Neural progenitor cell (in vitro differentiated cells): Measurements from ENCODE around the gene FBXO34. TPM values are rescaled to one million over a fixed set of nuclear protein-coding genes. Genes with fewer than 3 reads are reported as not detected.

Experiments used
- DNase-seq: peaks from one replicate; pipeline ENCODE4 v3.0.0-alpha.2; 2016; ENCODE audit warnings: low spot score
- H2AFZ ChIP-seq: fragments of 200-600 bp; sonication (generic); replicated peaks from 2 replicates; pipeline ENCODE4 v1.6.1; 2016; ENCODE audit warnings: antibody characterized with exemption
- H3F3A ChIP-seq: fragments of 200-600 bp; sonication (generic); 2 replicates; pipeline ENCODE4 v1.6.1; 2016; ENCODE audit warnings: antibody characterized with exemption, low read depth
- H3K27ac ChIP-seq: fragments of 200-600 bp; sonication (generic); 2 replicates; pipeline ENCODE4 v1.5.1; 2016; ENCODE audit warnings: mild to moderate bottlenecking
- H3K27me3 ChIP-seq: fragments of 200-600 bp; sonication (generic); 2 replicates; pipeline ENCODE4 v1.6.1; 2016; ENCODE audit warnings: mild to moderate bottlenecking, moderate library complexity
- H3K36me3 ChIP-seq: fragments of 200-600 bp; sonication (generic); 2 replicates; pipeline ENCODE4 v1.5.1; 2016
- H3K4me1 ChIP-seq: fragments of 200-600 bp; sonication (generic); 2 replicates; pipeline ENCODE4 v1.6.1; 2016; ENCODE audit warnings: mixed run types
- H3K4me2 ChIP-seq: fragments of 200-600 bp; sonication (generic); 2 replicates; pipeline ENCODE4 v1.6.1; 2016
- H3K4me3 ChIP-seq: fragments of 200-600 bp; sonication (generic); 2 replicates; pipeline ENCODE4 v1.5.1; 2016
- H3K79me2 ChIP-seq: fragments of 200-600 bp; sonication (generic); 2 replicates; pipeline ENCODE4 v1.6.1; 2016; ENCODE audit warnings: low read depth
- H3K9ac ChIP-seq: fragments of 200-600 bp; sonication (generic); 2 replicates; pipeline ENCODE4 v1.6.1; 2016
- H3K9me3 ChIP-seq: fragments of 200-600 bp; sonication (generic); 2 replicates; pipeline ENCODE4 v1.5.1; 2016; ENCODE audit warnings: low read depth
- H4K20me1 ChIP-seq: fragments of 200-600 bp; sonication (generic); 2 replicates; pipeline ENCODE4 v1.6.1; 2016; ENCODE audit warnings: low read depth
- H3K27ac Mint-ChIP-seq: 3 replicates; pipeline ENCODE4 v1.8.0; 2021; ENCODE audit warnings: mixed read lengths
- H3K27me3 Mint-ChIP-seq: 2 replicates; pipeline ENCODE4 v1.8.0; 2022; ENCODE audit warnings: low read depth, mild to moderate bottlenecking, inconsistent platforms, moderate library complexity, mixed read lengths; ENCODE audit not compliant: insufficient read depth
- H3K36me3 Mint-ChIP-seq: 3 replicates; pipeline ENCODE4 v1.8.0; 2021; ENCODE audit warnings: mixed read lengths
- H3K4me1 Mint-ChIP-seq: 3 replicates; pipeline ENCODE4 v1.8.0; 2021; ENCODE audit warnings: mixed read lengths
- H3K4me3 Mint-ChIP-seq: 3 replicates; pipeline ENCODE4 v1.8.0; 2021; ENCODE audit warnings: mild to moderate bottlenecking, moderate library complexity, mixed read lengths
- H3K9me3 Mint-ChIP-seq: 3 replicates; pipeline ENCODE4 v1.8.0; 2020; ENCODE audit warnings: mixed read lengths
- EZH2 ChIP-seq: fragments of 200-600 bp; sonication (generic); IDR thresholded peaks from 2 replicates; pipeline ENCODE4 v1.6.1; 2017; ENCODE audit warnings: antibody characterized with exemption, mild to moderate bottlenecking, moderate library complexity
- EZH2phosphoT487 ChIP-seq: fragments of 200-600 bp; sonication (generic); IDR thresholded peaks from 2 replicates; pipeline ENCODE4 v1.6.1; 2017; ENCODE audit warnings: antibody characterized with exemption
- total RNA-seq: library from RNA; depleted of rRNA; stranded (reverse); fragments of >200 nt; gene quantifications from 2 replicates; pipeline ENCODE4 v1.2.3, GENCODE V29; 2015; ENCODE audit warnings: low replicate concordance
- TF ChIP-seq, protein P1 (sequence below): fragments of 200-600 bp; sonication (generic); IDR thresholded peaks from 2 replicates; pipeline ENCODE4 v1.5.1; 2017; ENCODE audit warnings: antibody characterized with exemption, mild to moderate bottlenecking

The FBXO34 gene
- total RNA-seq, 1 donor from 2014 or later = 23.2 TPM

DNA sequence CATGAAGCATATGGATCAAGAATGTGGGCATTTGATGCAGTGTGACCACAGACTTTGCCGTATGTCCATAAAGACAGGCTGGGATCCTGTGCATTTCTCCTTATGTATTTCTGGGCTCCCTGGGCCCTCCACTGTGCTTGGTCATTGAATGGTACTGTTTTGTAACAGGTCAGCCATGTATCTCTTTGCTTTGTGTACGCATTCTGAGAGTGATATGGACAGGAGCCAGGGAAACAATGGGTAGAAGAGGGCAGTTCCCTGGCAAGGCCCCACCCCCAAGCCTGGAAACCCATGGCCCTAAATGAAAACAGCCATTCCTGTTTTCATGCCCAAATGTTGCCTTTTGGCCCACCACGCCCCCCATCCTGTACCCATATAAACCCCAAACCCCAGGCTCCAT, 15.2 kb upstream of the FBXO34 start:
- H3K4me1 ChIP-seq = no peaks in the 10 kb centered on the region
- Mint-ChIP-seq H3K4me1 (no peaks in the 10 kb centered on the region), H3K4me3 (no peak overlapping the region), H3K27ac (no peak overlapping the region), H3K36me3 (no peaks in the 10 kb centered on the region), H3K27me3 (no peaks in the 10 kb centered on the region), H3K9me3 (no peaks in the 10 kb centered on the region)
- H3K79me2 ChIP-seq = no peaks in the 10 kb centered on the region
- no peaks in the 10 kb centered on the region for H3K9me3 ChIP-seq
- no peak overlapping the region for H2AFZ ChIP-seq
- no peaks in the 10 kb centered on the region for H3F3A ChIP-seq
- no peak overlapping the region for H3K9ac ChIP-seq
- DNase-seq = no peak
- H3K4me3 ChIP-seq = no peak overlapping the region
- H3K4me2 ChIP-seq = no peak overlapping the region
- no peaks in the 10 kb centered on the region for H3K36me3 ChIP-seq
- no peak overlapping the region for H3K27ac ChIP-seq
- no peaks in the 10 kb centered on the region for H4K20me1 ChIP-seq
- no peak for TF ChIP-seq EZH2
- TF ChIP-seq, protein P1, sequence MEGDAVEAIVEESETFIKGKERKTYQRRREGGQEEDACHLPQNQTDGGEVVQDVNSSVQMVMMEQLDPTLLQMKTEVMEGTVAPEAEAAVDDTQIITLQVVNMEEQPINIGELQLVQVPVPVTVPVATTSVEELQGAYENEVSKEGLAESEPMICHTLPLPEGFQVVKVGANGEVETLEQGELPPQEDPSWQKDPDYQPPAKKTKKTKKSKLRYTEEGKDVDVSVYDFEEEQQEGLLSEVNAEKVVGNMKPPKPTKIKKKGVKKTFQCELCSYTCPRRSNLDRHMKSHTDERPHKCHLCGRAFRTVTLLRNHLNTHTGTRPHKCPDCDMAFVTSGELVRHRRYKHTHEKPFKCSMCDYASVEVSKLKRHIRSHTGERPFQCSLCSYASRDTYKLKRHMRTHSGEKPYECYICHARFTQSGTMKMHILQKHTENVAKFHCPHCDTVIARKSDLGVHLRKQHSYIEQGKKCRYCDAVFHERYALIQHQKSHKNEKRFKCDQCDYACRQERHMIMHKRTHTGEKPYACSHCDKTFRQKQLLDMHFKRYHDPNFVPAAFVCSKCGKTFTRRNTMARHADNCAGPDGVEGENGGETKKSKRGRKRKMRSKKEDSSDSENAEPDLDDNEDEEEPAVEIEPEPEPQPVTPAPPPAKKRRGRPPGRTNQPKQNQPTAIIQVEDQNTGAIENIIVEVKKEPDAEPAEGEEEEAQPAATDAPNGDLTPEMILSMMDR = no peak
- no peak for TF ChIP-seq EZH2phosphoT487
- no peaks in the 10 kb centered on the region for H3K27me3 ChIP-seq

DNA sequence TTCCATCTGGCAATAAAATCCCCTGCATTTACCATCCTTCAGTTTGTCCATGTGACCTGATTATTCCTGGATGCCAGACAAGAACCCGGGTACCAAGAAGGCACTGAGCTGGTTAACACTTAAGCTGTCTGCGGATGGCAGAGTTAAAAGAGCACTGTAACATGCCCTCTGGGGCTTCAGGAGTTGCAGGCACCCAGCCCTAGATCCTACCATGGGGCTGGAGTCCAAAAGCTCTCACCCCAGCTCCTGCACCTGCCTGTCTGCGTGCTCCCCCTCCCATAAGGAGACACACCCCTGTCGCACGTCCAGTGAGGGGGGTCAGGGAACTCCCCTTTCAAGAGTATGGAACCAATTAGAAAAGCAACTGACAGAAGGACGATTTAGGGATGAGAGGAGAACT, 14.6 kb upstream of the FBXO34 start:
- no peak overlapping the region for H2AFZ ChIP-seq
- no peak overlapping the region for H3K4me2 ChIP-seq
- TF ChIP-seq EZH2 (no peak), EZH2phosphoT487 (no peak)
- TF ChIP-seq, protein P1 = no peak
- Mint-ChIP-seq H3K9me3 (no peaks in the 10 kb centered on the region), H3K4me3 (no peak overlapping the region), H3K27ac (no peak overlapping the region), H3K4me1 (no peaks in the 10 kb centered on the region), H3K27me3 (no peaks in the 10 kb centered on the region), H3K36me3 (no peaks in the 10 kb centered on the region)
- DNase-seq = no peak
- H3K4me1 ChIP-seq = no peaks in the 10 kb centered on the region
- H3K9ac ChIP-seq = no peak overlapping the region
- no peaks in the 10 kb centered on the region for H4K20me1 ChIP-seq
- H3K27me3 ChIP-seq = no peaks in the 10 kb centered on the region
- H3F3A ChIP-seq = no peaks in the 10 kb centered on the region
- H3K79me2 ChIP-seq = no peaks in the 10 kb centered on the region
- no peak overlapping the region for H3K27ac ChIP-seq
- no peaks in the 10 kb centered on the region for H3K9me3 ChIP-seq
- no peaks in the 10 kb centered on the region for H3K36me3 ChIP-seq
- no peak overlapping the region for H3K4me3 ChIP-seq

DNA sequence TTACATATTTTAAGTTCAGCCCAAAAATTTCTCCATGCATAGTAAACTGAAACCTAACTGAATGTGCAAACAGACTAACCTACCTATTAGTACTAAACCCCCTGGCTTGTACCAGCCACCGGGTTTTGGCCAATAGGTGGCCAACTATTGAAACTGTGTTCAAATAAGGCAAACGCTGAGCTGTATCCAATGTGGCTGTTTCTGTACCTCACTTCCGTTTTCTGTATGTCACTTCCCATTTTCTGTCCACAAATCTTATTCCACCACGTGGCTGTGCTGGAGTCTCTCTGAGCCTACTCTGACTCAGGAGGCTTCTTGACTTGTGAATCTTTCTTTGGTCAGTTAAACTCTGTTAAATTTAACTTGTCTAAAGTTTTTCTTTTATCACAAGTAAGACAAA, 6.0 kb upstream of the FBXO34 start:
- Mint-ChIP-seq H3K27me3 (peaks cover 2% of the 10 kb centered on the region), H3K27ac (no peak overlapping the region), H3K36me3 (no peaks in the 10 kb centered on the region), H3K4me3 (no peak overlapping the region), H3K9me3 (no peaks in the 10 kb centered on the region), H3K4me1 (no peaks in the 10 kb centered on the region)
- Histone ChIP-seq H4K20me1 (no peaks in the 10 kb centered on the region), H3F3A (no peaks in the 10 kb centered on the region), H3K9ac (no peak overlapping the region), H3K36me3 (no peaks in the 10 kb centered on the region), H3K4me2 (no peak overlapping the region), H3K4me1 (no peaks in the 10 kb centered on the region), H3K9me3 (no peaks in the 10 kb centered on the region), H3K27me3 (no peaks in the 10 kb centered on the region), H3K79me2 (no peaks in the 10 kb centered on the region), H3K4me3 (no peak overlapping the region), H3K27ac (no peak overlapping the region), H2AFZ (no peak overlapping the region)
- TF ChIP-seq EZH2 (no peak), EZH2phosphoT487 (no peak)
- TF ChIP-seq, protein P1 = no peak
- no peak for DNase-seq

DNA sequence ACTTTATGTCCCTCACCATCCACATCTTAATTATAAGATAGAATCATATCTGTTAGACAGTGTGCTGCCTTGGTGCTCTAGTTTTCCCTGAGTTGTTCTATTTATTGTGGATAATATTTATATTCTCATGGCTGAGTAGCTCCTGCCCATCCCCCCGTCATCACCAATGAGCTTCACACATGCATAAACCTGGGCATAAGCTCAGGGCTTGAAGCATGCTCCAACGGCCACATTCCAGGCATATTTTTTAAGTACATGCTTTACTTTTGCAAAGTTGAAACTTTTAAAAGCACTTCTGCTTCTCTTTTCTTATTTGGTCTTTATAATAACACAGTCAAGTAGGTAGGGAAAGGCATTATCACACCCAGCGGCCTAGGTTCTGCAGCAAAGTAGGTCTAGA, 3.4 kb upstream of the FBXO34 start:
- Mint-ChIP-seq H3K27me3 (peaks cover 2% of the 10 kb centered on the region), H3K4me3 (no peak overlapping the region), H3K36me3 (no peaks in the 10 kb centered on the region), H3K27ac (no peak overlapping the region), H3K4me1 (peaks cover 12% of the 10 kb centered on the region), H3K9me3 (no peaks in the 10 kb centered on the region)
- peaks cover 13% of the 10 kb centered on the region for H3K79me2 ChIP-seq
- H3K27me3 ChIP-seq = peaks cover 8% of the 10 kb centered on the region
- H3K9me3 ChIP-seq = no peaks in the 10 kb centered on the region
- no peak for DNase-seq
- H3K4me3 ChIP-seq = no peak overlapping the region
- peaks cover 8% of the 10 kb centered on the region for H3K4me1 ChIP-seq
- TF ChIP-seq EZH2phosphoT487 (no peak), EZH2 (no peak)
- TF ChIP-seq, protein P1 = no peak
- no peak overlapping the region for H3K9ac ChIP-seq
- no peaks in the 10 kb centered on the region for H3K36me3 ChIP-seq
- no peak overlapping the region for H3K4me2 ChIP-seq
- H2AFZ ChIP-seq = no peak overlapping the region
- H4K20me1 ChIP-seq = peaks cover 10% of the 10 kb centered on the region
- no peak overlapping the region for H3K27ac ChIP-seq
- no peaks in the 10 kb centered on the region for H3F3A ChIP-seq
